ENCODE measurements around the gene RSPO1.

RSPO1 gene

DNA sequence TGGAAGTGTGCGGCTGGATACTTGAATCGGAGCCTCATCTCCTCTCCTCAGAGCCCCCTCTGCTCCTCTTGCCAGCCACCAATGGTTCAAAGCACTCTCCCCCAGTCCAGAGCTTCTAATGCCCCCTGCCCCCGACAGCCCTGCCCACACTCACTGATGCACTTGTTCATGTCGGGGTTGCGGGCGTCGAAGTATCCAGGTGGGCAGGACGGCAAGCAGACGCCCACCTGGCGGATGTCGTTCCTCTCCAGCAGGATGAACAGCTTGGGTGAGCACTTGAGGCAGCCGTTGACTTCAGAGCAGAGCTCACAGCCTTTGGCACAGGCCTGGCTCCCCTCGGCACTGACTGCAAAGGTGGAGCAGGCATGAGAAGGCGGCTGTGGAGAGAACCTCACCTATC lies 18.4 kb downstream of the RSPO1 start:
- Mint-ChIP-seq H3K36me3 (ENCODE audit: low read depth) (no peaks in the 10 kb centered on the region), H3K4me3 (no peak overlapping the region), H3K4me1 (ENCODE audit: low read depth) (no peaks in the 10 kb centered on the region), H3K9me3 (no peaks in the 10 kb centered on the region), H3K27ac (no peak overlapping the region), H3K27me3 (ENCODE audit: low read depth) (peaks cover 33% of the 10 kb centered on the region)

DNA sequence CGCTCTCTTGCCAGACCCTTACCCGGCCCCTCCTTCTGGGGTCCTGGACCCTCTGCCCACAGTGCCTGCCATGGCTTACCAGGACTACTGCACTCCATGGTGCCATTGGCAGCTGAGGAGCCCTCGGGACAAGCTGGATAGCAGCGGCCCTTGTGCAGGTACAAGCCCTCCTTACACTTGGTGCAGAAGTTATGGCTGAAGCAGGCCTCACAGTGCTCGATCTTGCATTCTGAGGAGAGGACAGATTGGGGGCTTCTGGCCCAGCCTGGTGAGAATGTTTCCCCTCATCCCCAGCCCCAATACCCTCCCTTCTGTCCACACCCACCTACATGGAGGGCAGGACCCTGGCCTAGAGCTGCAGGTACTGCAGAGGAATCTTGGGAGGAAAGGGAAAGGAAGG lies 20.6 kb downstream of the RSPO1 start:
- Mint-ChIP-seq H3K27ac (no peak overlapping the region), H3K27me3 (ENCODE audit: low read depth) (peaks cover 31% of the 10 kb centered on the region), H3K4me1 (ENCODE audit: low read depth) (no peaks in the 10 kb centered on the region)

DNA sequence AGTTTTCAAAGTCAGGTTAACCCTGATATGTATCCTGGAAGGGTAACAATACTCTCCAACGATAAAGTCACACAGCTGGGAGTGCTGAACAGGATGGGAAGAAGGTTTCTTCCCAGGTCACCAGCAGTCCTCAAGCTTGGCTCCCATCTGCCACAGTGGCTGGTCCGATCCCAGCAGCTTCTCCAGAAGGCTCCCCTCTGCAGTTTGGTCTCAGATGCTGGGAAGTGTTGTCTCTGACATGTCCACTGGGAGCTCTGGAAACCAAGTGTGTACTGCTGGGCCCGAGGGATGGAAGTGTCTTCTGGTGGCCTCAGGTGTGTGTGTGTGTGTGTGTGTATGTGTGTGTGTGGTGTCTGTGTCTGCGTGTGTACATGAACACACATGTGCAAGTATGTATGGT lies 22.5 kb downstream of the RSPO1 start:
- H3K9me3 Mint-ChIP-seq = no peaks in the 10 kb centered on the region
- H3K36me3 Mint-ChIP-seq (ENCODE audit: low read depth) = no peaks in the 10 kb centered on the region
- H3K4me1 Mint-ChIP-seq (ENCODE audit: low read depth) = no peaks in the 10 kb centered on the region
- H3K27me3 Mint-ChIP-seq (ENCODE audit: low read depth) = peaks cover 17% of the 10 kb centered on the region
- H3K4me3 Mint-ChIP-seq = no peak overlapping the region
- H3K27ac Mint-ChIP-seq = no peak overlapping the region

More for the DNA sequence above, 20.6 kb downstream of the RSPO1 start:
- Mint-ChIP-seq H3K9me3 (no peaks in the 10 kb centered on the region), H3K4me3 (no peak overlapping the region), H3K36me3 (ENCODE audit: low read depth) (no peaks in the 10 kb centered on the region)

DNA sequence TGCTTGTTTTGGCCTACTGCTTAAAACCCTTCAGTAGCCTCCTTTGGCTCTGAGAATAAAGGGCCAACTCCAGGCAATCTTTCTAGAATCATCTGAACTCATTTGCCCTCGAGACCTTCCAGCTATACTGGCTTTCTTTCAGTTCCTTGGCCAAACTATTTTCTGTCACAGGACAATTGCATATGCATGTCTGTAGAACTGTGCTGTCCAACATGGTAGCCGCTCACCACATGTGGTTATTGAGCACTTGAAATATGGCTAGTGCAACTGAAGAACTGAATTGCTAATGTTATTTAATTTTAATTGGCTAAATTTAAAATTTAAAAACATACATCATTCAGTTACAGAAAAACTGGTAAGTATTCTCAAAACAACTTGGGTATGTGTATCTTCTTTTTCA lies 24.7 kb downstream of the RSPO1 start:
- Mint-ChIP-seq H3K4me3 (no peak overlapping the region), H3K9me3 (no peaks in the 10 kb centered on the region), H3K27me3 (ENCODE audit: low read depth) (peaks cover 1% of the 10 kb centered on the region), H3K27ac (no peak overlapping the region), H3K36me3 (ENCODE audit: low read depth) (no peaks in the 10 kb centered on the region), H3K4me1 (ENCODE audit: low read depth) (no peaks in the 10 kb centered on the region)

DNA sequence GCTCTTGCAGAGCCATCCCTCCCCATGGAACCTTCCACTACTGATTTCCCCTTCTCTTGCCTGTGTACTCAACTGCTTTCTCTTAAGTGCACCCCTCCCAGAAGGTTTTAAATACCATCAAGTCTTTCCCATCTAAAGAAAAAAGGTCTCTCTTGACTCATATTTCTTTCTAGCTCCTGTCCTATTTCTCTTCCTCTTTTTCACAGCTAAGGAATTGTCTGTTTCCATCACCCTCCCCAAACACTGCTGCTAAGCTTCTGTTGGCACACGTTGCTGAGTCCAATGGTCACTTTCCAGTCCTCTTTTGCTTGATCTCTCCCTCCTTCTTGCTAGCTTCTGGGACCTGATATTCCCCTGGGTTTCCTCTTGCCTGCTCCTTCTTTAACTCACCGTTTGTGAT lies 25.7 kb downstream of the RSPO1 start:
- Mint-ChIP-seq H3K9me3 (no peaks in the 10 kb centered on the region), H3K4me3 (no peak overlapping the region), H3K36me3 (ENCODE audit: low read depth) (no peaks in the 10 kb centered on the region), H3K27me3 (ENCODE audit: low read depth) (peaks cover 9% of the 10 kb centered on the region), H3K27ac (no peak overlapping the region), H3K4me1 (ENCODE audit: low read depth) (no peaks in the 10 kb centered on the region)

DNA sequence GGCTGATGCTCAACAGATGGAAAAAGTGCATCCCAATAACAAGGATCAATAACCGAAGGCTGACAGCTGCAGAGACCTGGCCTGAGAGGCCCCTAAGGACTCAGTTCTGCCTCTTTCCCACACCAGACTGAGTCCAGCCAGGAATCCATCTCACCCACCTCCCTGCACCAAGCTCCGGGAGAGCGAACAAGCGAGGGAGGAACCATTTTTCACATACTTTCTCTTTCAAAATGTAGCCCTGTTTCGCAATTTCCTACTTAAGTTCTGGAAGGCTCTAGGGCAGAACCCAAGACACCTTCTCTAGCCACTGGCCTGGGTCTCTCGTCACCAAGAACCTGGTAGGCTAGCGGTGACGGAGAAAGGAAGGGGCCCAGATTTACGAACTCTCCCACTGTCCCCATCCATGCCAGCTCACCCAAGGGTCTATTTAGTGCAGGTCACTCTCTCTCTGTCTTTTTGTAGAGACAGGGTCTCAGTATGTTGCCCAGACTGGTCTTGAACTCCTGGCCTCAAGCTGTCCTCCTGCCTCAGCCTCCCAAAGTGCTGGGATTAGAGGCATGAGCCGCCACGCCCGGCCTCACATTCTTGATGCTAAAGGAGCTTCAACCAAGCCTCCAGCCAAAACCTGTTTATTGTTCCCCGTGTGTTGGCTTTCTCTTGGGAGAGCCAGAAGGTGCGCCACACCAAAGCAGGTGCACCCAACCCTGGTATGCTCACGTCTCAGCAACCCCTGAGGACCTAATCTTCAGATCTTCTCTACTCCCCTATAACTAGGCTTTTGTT lies 28.0 kb downstream of the RSPO1 start:
- Mint-ChIP-seq H3K9me3 (no peaks in the 10 kb centered on the region), H3K27ac (no peak overlapping the region), H3K4me3 (no peak overlapping the region), H3K36me3 (ENCODE audit: low read depth) (no peaks in the 10 kb centered on the region), H3K4me1 (ENCODE audit: low read depth) (no peaks in the 10 kb centered on the region), H3K27me3 (ENCODE audit: low read depth) (peaks cover 15% of the 10 kb centered on the region)

DNA sequence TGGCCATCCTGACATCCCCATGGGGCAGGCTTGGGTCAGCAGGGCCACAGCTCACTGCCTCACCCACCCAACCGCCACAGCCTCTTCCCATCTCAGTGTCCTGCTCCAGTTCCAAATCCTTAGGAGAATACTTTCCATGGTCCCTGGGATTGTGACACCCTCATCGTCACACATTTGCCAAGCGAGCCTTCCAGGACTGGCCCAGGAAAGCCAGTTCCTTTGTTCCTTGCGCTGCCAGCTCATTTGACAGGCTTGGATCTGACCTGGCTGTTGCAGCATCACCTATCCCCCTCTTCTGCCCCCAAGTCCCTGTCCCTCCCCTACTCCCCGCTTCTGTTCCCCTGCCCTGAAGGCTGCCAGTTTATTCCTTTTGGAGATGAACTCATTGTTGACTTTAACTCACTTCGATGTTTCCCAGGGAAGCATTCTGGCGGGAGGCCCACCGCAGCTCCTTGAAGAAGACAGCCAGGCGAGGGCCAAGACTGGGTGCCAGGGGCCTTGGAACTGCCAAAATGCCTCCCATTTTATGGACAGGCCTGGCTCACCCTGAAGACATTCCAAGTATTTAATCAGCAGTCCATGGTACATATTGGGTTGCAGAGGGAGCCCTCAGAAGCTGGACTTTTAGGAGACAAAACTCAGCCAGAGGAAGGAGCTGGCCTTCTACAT lies 28.8 kb downstream of the RSPO1 start:
- Mint-ChIP-seq H3K4me3 (no peak overlapping the region), H3K9me3 (no peaks in the 10 kb centered on the region), H3K4me1 (ENCODE audit: low read depth) (no peaks in the 10 kb centered on the region), H3K27me3 (ENCODE audit: low read depth) (peaks cover 20% of the 10 kb centered on the region), H3K36me3 (ENCODE audit: low read depth) (no peaks in the 10 kb centered on the region), H3K27ac (no peak overlapping the region)

DNA sequence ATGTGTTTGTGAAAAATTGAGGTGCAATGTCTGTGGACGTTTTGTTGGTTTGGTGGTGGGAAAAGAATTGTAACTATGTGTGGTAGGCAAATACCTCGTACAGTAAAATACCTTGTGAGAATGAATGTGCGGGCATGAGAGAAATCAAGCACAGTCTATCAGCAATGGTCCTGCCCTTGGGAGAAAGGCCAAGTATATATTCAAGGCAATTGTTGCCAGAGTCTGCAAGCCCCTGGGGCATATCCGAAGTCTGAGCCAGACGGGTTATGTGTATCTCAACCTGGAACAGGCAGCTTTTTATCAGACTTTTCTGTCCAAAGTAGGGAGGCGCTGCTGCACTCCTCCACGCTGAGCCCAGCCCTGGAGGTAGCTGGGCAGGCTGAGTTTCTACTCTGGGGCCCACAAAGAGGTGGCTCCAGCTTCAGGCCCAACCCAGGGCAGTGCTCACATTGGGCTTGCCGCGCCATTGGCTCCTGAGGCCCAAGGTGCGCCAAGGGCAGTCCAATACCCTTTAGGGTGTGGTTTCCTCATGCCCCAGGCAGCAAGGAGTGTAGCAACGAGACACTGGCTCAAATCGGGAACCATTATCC lies 29.5 kb downstream of the RSPO1 start:
- Mint-ChIP-seq H3K9me3 (no peaks in the 10 kb centered on the region), H3K36me3 (ENCODE audit: low read depth) (no peaks in the 10 kb centered on the region), H3K27me3 (ENCODE audit: low read depth) (peaks cover 21% of the 10 kb centered on the region), H3K4me1 (ENCODE audit: low read depth) (no peaks in the 10 kb centered on the region), H3K4me3 (no peak overlapping the region), H3K27ac (no peak overlapping the region)

DNA sequence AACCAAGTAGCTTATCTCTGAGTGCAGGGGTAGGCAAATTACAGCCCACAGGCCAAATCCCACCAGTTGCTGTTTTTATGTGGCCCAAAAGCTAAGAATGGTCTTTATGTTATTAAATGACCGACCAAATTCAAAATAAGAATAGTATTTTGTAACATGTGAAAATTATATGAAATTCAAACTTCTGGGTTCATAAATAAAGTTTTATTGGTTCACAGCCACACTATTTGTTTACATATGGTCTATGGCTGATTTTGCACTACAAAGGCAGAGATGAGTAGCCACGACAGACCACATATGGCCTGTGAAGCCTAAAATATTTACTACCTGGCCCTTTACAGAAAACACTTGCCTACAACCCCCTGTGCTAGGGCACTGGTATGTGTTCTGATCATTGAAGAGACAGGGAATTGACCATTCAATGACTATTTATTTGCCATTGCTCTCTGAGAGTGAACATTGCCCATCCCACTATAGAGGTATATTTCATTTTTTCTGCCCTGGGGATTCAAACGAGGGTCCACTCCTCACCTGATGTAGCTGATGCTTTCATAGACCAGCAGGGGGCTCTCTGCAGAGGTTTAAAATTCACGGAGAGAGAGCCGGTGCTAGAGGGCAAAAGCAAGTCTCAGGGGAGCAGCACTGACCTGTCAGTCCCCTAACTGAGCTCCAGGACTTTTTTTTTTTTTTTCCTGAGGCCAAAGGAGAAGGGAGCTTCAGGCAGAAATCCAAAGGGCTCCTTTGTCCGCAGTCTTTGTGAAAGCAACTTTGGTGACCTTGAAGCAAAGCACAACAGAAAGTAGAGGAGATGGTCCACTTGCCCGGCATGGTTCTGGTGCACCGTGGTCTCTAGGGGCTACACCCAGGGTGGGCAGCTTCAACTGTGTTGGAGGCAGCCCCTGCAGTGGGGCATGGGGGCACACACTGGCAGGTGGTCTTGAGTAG lies 31.7 kb downstream of the RSPO1 start:
- Mint-ChIP-seq H3K9me3 (no peaks in the 10 kb centered on the region), H3K36me3 (ENCODE audit: low read depth) (no peaks in the 10 kb centered on the region), H3K4me3 (no peak overlapping the region), H3K4me1 (ENCODE audit: low read depth) (no peaks in the 10 kb centered on the region), H3K27ac (no peak overlapping the region), H3K27me3 (ENCODE audit: low read depth) (peaks cover 26% of the 10 kb centered on the region)

DNA sequence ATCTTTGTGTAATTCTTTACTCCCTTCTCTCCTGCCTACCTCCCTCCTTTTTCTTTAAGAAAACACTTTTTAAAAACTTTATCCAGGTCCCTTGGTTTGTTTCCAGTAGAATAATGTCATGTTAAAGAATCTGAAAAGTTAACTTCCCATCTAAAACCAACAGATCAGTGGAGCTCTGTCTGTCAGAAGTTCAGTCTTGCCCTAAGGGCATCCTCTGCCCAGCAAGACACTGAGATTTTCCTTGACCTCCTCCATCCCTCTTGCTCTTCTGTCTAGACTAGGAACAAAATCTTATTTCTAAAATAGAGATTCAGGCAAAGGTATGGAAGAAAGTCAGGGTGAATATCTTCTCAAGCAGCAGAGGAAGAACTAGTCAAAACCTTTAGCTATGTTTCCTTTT lies 33.3 kb downstream of the RSPO1 start:
- Mint-ChIP-seq H3K36me3 (ENCODE audit: low read depth) (no peaks in the 10 kb centered on the region), H3K27me3 (ENCODE audit: low read depth) (peaks cover 31% of the 10 kb centered on the region), H3K4me1 (ENCODE audit: low read depth) (peaks cover 3% of the 10 kb centered on the region), H3K27ac (no peak overlapping the region), H3K4me3 (no peak overlapping the region), H3K9me3 (no peaks in the 10 kb centered on the region)

DNA sequence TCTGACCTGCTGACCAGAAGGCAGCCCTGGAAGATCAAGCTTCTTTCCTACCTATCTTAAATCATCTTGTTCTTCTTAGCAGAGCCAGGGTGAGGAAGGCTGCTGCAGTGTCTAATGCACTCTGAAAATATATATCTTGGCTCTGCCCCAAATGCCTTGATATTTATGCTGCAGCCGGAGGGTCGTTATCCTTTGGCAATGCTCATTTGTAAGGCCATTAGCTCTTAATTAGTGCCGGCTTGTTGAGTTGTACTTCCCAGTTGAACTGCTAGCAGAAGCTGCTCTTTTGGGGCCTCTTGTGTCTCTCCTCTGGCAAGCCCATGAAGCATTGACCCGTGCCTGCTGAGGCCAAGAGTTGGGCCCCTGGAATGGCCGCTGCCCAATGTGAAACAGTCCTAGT lies 34.8 kb downstream of the RSPO1 start:
- Mint-ChIP-seq H3K27ac (no peak overlapping the region), H3K36me3 (ENCODE audit: low read depth) (peaks cover 4% of the 10 kb centered on the region), H3K9me3 (no peaks in the 10 kb centered on the region), H3K4me1 (ENCODE audit: low read depth) (peaks cover 12% of the 10 kb centered on the region), H3K4me3 (no peak overlapping the region), H3K27me3 (ENCODE audit: low read depth) (peaks cover 31% of the 10 kb centered on the region)

DNA sequence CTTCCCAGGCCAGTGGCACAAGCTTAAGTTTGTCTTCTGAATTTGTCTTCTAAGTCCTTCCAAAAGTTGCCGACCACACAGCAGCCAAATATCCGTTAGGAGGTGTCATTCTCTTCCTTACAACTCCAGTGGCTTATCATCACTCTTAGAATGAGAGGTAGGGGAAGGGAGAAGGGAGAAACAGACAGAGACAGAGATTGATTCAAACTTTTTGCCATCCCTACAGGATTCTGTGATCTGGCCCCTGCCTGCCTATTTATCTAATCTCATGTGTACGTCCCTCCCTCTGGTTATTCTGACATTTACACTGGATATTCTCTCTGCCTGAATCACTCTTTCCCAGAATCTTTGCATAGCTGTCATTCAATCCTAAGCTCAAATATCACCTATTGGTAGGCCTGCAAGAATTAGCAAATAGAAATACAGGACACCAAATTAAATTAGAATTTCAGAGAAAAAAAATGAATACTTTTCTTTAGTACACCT lies 38.5 kb downstream of the RSPO1 start:
- Mint-ChIP-seq H3K4me1 (ENCODE audit: low read depth) (peaks cover 26% of the 10 kb centered on the region), H3K36me3 (ENCODE audit: low read depth) (peaks cover 14% of the 10 kb centered on the region), H3K4me3 (peak overlapping the region; percentile 94), H3K27ac (peak overlapping the region; percentile 89), H3K27me3 (ENCODE audit: low read depth) (peaks cover 12% of the 10 kb centered on the region), H3K9me3 (no peaks in the 10 kb centered on the region)

DNA sequence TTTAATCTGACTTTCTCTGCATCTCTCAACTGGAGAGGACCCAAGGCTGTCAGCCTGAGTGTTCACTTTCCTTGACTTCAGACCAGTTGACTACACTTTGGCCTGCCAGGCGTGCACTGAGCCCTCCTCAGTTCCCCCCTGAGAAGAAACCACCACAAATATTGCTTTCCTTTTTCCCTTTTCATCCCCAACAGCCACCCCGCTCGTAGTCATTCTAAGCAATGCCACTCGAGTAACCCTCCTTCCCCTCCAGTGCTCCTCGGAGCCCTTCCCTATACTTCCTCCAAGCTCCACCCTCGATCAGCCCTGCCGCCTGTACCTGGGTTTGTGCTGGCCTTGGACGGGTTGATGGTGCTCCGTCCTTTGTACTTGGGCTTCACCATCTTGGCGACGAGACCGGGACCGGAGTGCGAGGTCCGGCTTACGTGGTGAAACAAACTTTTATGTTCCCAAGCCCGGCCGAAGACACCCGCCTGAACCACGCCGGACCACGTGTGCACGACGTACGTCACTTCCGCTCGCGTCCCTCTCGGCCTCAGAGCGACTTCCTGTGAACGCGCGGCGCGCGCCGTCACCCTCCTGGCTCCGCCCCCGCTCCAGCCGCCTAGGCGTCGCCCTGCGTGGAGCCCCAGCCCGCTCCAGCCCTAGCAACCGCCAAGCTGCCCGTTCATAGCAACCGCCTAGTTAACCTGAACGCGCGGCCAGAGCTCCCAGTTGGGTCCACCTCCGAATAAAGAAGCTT lies 39.1 kb downstream of the RSPO1 start, which contains the start of gene GNL2:
Gene GNL2, minus strand, starts transcription at position 498 of the 742 bp plus-strand sequence. Its CDS starts 115 bp downstream, at position 383.
- Mint-ChIP-seq H3K9me3 (no peaks in the 10 kb centered on the region), H3K27me3 (ENCODE audit: low read depth) (peaks cover 11% of the 10 kb centered on the region), H3K27ac (peak within 1 kb of the TSS; percentile 89), H3K36me3 (ENCODE audit: low read depth) (peaks cover 19% of the 10 kb centered on the region), H3K4me1 (ENCODE audit: low read depth) (peaks cover 26% of the 10 kb centered on the region), H3K4me3 (peak within 1 kb of the TSS; percentile 94)
